Dermis microvascular lymphatic vessel endothelial cell (primary cell): ENCODE data around the gene SPPL3. TPM values are rescaled to one million over a fixed set of nuclear protein-coding genes. Genes with fewer than 3 reads are reported as not detected.

Experiments
- DNase-seq, 2 donors: peaks; one replicate each; pipeline versions ENCODE4 v3.0.0 to v3.0.0-alpha.2; 2010; ENCODE audit warnings: low read depth in 2 of 2
- total RNA-seq: library from RNA; depleted of rRNA; stranded (reverse); fragments of >200 nt; gene quantifications from 2 replicates; pipeline ENCODE4 v1.2.1, GENCODE V29; 2014

Gene SPPL3
- total RNA-seq, 1 donor from 2014 or later, result 3.5 TPM

DNA sequence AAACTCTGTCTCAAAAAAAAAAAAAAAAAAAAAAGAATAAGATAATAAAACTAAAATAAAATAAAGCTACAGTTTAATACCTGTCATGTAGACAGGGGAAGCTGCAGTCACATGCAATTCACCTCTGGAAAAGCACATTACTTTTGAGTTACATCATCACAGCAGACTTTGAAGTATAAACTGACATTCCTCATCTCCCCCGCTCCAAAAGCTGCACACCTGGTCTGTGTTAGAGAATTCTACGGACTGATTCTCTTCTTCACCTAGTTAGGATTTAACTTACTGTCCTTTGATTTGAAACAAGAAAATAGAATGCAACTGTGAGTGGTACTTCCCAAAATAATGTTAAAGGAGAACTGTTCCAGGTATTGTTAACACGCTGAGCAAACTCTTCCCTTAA is 25.1 kb downstream of the SPPL3 start:
- no peak for DNase-seq

DNA sequence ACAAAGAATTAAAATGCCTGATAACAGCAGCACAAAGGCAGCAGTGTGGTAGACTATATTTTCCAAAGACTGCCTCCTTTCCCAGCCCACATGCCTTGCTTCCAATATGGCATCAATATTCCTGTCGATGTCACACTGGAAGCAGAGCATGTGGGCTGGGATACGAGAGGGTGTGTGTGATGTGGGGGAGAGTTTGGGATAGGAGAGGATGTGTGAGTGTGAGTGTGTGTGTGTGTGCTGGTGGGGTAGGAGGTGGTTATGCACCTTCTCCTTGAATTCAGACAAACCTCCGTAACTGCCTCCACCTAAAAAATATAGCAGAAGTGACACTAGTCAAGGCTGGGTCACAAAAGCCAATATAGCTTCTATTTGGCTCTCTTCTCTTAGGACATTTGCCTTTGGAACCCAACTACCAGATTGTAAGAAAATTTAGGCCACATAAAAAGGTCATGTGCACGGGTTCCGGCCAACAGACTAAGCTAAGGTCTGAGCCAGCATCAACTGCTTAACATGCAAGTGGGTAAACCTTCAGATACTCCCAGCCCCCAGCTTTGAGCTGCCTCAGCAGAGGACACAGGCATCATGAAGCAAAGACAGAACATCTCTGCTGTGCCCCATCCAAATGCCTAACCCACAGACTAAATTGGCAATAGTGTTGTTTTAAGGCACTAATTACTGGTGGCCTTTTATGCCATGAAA is 29.5 kb downstream of the SPPL3 start:
- no peak for DNase-seq

DNA sequence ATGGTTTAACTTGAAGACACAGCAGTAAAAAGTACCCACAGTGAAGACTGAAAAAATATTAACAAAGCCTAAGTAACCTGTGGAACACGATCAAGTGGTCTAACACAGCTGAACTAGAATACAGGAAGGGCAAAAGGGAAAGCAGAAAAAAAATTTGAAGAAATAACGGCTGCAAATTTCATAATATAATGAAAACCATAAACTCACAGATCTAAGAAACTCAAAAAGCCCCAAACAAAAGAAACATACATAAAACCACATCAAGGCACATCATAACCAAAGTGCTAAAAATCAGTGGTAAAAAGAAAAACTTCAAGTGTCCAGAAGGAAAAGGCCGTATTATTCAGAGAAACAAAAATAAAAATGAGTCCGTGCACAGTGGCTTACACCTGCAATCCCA is 30.9 kb downstream of the SPPL3 start:
- no peak for DNase-seq

DNA sequence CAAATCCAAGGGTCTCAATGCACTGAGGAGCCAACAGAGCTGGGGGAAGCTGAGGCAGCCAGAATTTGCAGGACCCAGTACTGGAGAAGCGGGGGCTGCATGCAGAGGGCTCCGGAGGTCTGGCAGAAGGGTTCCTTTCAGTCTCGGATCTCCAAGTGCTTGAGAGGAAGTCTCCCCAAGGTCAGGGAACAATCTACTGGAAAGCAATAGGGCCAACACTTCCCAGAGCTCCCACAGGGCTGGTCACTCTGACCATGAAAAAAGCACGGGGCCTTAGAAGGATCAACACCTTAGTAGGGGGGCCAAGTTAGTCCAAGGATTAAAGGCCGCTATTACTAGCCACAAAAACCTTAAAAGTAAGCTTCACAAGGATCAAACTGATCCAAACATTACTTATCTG is 31.7 kb downstream of the SPPL3 start:
- DNase-seq, result no peak

DNA sequence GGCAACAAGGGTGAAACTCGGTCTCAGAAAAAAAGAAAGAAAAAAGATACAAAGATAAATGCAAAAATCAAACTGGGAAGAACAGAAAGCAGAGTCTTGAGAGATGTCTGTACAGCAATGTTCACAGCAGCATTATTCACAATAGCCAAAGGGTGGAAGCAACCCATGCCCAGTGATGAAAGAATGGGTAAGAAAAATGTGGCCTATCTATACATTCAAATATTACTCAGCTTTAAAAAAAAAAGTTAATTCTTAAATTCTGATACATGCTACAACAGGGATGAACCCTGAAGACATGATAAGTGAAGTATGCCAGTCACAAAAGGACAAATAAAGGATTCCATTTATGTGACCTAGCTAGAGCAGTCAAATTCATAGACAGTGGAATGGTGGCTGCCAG is 33.7 kb downstream of the SPPL3 start:
- no peak for DNase-seq

DNA sequence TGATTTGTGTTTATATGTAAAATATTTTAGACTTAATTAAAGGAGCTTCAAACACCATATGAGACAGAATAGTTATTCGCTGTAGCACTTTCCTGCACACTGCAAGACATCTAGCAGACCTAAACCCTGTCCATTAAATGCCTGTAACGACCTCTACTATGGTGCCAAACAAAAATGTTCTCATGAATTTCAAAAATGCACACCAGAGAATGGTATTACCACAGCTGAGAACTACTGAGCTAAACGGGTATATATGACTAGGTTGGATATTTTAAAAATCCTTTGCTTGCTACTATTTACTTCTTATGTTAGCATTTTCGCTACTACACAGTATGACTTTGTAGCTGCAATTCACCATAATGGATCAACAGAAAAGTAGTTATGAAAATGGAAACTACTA is 34.8 kb downstream of the SPPL3 start:
- DNase-seq, result no peak

DNA sequence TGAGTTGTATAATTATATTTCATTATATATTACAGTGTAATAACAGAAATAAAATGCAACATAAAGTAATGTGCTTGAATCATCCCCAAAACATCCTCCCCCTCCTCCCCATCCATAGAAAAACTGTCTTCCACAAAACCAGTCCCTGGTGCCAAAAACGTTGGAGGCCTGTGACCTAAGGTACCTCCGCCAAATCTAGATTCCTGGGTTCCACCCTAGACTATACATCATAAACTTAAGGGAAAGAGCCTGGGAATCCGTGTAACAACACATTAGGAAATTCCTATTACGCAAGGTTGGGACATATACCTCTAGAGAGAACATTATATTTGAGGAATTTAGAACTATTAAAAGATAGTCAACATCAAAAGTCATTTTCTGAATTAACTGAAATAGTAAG is 38.0 kb downstream of the SPPL3 start:
- no peak for DNase-seq

DNA sequence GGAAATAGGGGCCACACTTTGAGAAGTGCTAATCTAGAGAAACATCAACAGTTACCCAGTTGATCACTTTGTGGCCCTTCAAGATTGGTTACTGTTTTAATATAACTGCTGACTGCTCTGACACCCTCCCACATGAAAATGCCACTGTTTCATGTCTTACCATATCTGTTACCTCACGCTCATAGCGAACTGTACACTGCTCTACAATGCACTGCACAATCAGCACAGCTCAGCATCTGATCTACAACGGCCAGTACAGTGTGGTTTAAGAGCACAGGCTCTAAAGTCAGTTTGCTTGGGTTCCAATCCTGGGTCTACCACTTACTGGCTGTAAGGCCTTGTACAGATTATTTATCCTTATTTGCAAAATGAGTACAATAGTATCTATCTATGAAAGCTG is 39.1 kb downstream of the SPPL3 start:
- DNase-seq, result no peak

DNA sequence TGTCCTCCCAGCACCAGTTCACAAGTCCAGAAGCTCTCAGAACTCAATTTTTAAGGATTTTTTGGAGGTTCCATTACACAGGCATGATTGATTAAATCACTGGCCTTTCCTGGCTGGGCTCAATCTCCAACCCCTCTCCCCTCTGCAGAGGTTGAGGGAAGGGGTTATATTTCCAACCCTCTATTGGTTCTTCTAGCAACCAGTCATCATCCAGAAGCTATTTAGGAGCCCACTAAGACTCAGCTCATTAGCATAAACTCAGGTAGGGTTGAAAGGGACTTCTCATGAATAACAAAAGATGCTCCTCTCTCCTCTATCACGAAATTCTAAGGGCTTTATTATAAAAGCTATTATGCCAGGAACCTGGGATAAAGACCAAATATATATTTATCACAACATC is 41.5 kb downstream of the SPPL3 start:
- no peak for DNase-seq

DNA sequence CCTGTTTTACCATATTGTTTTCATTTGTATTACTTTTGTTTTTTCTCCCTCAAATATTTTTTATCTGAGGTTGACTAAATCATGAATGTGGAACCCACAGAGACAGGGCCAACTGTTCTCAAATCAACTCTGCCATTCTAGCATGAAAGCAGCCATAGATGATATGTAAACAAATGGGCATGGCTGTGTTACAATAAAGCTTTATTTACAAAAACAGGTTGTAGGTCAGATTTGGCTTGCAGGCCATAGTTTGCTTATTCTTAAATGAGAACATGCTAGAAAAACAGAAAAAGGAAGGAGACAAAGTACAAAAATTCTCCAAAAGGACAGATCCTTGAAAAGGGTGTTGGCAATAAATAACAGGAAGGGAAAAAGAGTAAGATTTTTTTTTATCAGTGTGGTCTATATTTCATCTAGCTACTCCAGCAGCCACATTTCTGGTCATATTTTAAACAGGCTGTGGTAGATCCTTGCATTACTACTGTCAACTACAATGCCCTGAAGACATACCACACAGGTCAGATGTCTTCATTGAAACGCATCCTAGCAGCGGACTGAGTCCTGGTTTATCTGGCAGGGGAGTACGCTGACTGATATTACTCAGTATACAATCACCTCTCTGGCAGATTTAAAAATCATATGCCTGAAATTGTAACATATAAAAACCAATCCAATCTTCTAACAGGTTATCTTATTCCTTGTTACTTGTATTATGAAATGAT is 42.9 kb downstream of the SPPL3 start:
- no peak for DNase-seq

DNA sequence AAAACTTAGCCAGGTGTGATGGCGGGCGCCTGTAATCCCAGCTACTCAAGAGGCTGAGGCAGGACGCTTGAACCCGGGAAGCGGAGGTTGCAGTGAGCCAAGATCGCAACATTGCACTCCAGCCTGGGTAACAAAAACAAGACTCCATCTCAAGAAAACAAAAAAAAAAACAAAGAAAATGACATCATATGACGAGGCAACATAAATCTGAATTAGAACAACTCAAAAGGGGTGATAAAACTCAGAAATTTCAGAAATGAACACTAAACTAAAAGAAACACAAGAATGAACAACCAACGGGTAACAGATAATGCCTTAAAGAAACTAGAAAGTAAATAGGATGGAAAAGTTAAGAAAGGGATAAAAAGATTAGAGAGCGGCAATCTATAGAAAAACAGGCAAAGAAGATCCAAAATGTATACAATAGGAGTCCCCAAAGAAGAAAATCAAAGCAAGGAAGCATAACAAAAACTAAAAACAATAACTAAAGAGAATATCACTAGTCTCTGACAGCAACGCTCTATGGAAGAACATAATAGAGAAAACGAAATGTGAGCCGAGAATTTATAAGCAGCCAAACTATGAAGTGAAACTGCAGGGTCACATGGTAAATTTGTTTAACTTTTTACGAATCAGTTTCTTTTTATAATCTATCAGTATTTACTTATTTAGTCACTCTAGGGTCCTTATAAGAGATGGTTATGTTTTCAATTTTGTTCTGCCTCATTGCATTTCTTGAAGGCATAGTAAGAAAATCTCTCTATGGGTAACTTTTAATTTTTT is 45.7 kb downstream of the SPPL3 start:
- no peak for DNase-seq

DNA sequence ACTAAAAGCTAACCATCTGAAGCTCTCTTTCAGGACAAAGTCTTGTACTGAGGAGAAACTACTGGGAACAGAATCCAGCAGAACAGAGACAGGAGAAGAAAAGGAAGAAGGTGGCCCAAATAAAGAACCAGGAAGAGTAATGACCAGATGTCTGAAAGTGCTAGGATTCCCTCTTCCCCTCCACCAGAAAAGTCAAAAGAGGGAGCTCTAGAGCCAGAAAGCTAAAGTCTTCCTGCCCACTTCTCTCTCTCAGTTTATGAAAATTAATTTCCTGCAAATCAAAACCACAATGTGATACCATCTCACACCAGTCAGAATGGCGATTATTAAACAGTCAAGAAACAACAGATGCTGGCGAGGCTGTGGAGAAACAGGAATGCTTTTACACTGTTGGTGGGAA is 47.2 kb downstream of the SPPL3 start:
- peak in 1 of 2 donors; percentile 25 for DNase-seq

DNA sequence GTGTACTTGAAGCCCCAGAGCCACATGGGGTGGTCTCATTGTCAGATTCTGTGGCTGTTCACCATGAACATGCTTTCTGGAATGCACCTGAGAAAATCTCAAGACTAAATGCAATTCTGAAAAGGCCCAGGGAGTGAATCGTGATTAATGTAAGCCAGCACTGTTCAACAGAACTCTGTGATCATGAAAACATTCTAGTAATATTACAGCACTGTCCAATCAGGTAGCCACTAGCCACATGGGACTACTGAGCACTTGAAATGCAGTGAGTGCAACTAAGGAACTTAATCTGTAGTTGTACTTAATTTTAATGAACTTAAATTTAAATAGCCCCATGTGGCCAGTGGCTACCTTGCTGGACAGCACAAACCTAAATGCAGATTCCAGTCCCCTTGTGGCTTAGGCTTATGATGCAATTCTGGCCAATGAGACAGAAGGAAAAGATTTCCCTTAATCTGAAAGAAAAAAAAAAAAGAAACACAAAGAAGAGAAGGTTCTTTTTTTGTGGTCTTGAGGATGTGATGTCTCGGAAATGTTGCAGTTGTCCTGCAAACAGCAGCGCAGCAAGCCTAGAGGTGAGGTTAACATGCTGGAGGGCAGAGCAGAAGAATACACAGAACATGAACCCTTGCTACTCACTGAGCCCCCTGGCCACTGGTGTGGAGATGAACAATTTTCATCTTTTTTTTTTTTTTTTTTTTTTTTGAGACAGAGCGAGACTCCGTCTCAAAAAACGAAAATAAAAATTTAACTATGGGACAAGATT is 48.2 kb downstream of the SPPL3 start:
- DNase-seq, result no peak

DNA sequence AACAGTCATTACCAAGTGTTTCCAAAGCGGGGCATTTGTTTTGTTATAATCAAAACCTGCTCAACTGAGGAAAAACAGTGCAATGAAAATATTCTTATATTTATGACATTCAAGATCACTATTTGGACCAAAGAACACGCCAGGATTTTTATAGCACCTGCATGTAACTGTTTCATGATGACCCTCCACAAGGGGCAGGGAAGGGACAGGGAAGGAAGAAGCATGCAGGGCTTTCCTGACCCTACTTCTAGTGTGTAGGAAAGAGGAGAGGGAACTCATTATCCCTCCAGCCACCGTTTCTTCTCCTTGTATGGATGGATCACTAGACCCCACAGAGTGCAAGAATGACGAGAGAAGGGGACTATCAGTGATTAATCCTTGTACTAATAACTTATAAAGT is 49.4 kb downstream of the SPPL3 start:
- peak in 1 of 2 donors; percentile 6 for DNase-seq

DNA sequence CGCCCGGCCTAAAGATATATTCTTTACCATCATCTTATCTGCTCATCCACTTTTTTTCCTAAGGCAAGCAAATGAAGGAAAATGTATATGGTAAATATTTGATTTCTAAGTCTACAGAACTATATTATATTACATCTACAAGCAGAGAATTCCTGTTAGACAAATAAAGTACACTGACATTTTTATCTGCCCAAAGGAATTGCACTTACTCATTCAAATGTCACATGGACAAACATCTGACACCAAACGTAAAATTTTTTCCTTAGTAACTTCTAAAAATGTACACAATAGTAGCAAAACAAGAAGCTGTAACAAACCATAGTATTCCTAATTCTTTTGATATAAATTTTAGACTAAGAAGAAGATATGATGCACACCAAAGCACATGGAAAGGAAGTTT is 51.0 kb downstream of the SPPL3 start:
- DNase-seq, result peak in 1 of 2 donors; percentile 38

DNA sequence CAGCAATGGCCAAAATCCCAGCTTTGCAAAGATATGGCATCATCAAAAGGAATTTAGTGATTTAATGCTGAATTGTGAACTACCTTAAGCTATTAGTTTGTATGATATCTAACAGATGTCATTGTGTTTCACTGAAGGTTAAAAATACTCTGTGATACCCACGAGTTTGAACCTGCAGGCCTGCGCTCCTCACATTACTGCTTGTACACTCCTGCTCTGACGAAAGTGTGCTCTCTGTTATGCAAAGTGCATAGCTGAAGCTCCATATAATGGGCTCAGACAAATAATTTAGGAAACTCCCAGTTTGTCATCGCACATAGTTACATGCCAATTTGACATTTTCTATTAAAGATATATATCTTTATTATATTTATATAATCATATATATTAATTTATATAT is 52.2 kb downstream of the SPPL3 start:
- DNase-seq, result no peak

DNA sequence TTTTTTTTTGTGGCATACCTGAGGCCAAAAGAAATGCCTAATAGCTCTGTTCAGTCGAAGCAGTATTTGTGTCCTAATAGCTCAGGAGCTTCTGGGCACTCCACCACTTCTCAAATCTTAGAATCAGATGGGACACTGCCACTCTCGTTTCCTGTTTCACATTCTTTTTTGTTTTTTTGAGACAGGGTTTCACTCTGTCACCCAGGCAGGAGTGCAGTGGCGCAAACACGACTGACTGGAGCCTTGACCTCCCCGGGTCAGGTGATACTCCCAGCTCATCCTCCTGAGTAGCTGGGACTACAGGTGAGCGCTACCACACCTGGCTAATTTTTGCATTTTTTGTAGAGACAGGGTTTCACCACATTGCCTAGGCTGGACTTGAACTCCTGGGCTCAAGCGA is 52.7 kb downstream of the SPPL3 start:
- DNase-seq, result no peak

DNA sequence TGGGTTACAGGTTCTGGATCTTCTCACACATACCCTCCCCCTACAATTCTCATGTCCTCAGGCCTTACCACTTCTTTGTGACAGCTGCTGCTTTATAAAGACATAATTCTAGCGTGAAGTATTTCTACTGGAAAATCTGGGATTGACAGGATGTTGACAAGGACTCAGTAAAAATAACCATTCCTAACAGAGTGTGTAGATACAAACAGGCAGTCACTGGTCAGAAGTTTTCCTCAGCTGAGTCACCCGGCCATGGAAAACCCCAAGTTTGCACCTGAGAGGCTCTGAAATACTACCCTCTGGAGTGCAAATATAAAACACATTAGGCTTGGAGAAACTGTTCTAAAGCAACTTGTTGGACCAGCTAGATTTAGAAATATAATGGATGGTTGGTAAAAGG is 54.4 kb downstream of the SPPL3 start:
- DNase-seq, result peak; percentile 80 to 95

DNA sequence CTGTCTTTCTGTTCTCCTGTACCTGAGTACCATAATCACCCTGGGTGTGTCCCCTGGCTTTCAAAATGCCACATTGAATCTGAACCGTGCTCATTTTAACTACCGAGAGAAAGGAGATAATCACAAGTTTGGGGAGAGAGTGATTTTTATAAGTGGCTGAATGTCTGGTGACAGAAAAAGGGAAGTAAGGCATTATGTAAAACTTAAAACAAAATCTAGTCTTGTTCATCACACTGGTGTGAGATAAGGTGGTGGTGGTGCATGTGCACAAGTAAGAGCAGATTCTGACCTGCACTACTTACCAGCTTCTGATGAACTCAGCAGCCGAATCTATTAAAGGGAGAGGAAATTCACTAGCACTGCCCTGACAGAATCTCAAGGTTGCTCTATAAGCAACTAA is 56.3 kb downstream of the SPPL3 start:
- no peak for DNase-seq

DNA sequence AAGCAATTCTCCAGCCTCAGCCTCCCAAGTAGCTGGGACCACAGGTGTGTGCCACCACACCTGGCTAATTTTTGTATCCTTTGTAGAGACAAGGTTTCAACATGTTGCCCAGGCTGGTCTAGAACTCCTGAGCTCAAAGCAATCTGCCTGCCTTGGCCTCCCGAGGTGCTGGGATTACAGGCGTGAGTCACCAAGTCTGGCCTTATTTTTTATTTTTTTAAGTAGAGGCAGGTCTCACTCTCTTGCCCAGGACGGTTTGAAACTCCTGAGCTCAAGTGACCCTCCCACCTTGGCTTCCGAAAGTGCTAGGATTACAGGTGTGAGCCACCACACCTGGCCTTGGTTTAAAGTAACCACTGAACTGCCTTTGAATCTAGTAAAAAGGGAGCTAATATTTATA is 56.8 kb downstream of the SPPL3 start:
- peak in 1 of 2 donors; percentile 10 for DNase-seq

DNA sequence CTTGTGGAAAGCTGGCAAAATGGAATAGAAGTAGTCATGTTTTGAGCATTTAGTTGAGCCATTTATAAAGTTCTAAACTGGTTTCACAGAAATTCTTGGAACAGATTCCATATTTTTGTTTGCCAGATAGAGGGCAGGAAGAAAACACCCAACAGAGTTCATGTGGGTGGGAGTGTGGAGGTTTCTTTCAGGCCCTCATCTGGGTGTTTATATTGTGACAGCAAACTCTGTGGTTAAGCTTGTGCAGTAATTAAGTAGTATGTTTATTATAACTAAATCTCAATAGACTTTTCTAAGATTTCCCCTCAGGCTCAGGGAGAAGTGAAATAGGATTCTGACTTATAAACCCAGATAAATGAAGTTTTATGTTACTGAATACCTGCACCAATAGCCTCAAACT is 57.4 kb downstream of the SPPL3 start:
- peak in 1 of 2 donors; percentile 13 for DNase-seq

DNA sequence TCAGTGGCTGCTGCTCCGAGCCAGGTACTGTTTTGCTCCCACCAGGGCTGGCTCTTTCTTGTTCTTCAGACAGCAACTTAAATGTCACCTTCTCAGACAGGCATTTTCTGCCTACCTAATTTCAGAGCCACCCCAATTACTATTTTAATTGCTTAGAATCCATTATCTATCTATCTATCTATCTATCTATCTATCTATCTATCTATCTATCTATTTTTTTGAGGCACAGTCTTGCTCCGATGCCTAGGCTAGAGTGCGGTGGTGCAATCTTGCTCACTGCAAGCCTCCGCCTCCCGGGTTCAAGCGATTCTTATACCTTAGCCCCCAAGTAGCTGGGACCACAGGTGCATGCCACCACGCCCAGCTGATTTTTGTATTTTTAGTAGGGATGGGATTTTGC is 58.5 kb downstream of the SPPL3 start:
- no peak for DNase-seq
